SK-N-SH treated with all-trans-retinoic acid at 6 μM for 48 hours (cell line): ENCODE data around the gene PUM2.

ENCODE experiments used
- CREB5 ChIP-seq: fragments of 250-450 bp; sonication (Bioruptor Pico); IDR thresholded peaks from 2 replicates; pipeline ENCODE4 v1.5.1; 2020; ENCODE audit warnings: low read depth, mild to moderate bottlenecking, moderate library complexity
- CSDC2 ChIP-seq: fragments of 250-450 bp; sonication (Bioruptor Pico); IDR thresholded peaks from 2 replicates; pipeline ENCODE4 v1.5.0; 2020; ENCODE audit warnings: mild to moderate bottlenecking, moderate library complexity
- CSRNP3 ChIP-seq: fragments of 250-450 bp; sonication (Bioruptor Pico); IDR thresholded peaks from 2 replicates; pipeline ENCODE4 v1.5.1; 2021; ENCODE audit warnings: mild to moderate bottlenecking, moderate library complexity
- PATZ1 ChIP-seq: fragments of 250-450 bp; sonication (Bioruptor Pico); IDR thresholded peaks from 2 replicates; pipeline ENCODE4 v1.8.0; 2020; ENCODE audit warnings: mild to moderate bottlenecking, moderate library complexity, borderline replicate concordance
- RARB ChIP-seq: fragments of 250-450 bp; sonication (Bioruptor Pico); IDR thresholded peaks from 2 replicates; pipeline ENCODE4 v1.8.0; 2021; ENCODE audit warnings: mild to moderate bottlenecking, moderate library complexity
- SNAI2 ChIP-seq: fragments of 250-450 bp; sonication (Bioruptor Pico); IDR thresholded peaks from 2 replicates; pipeline ENCODE4 v1.5.0; 2020; ENCODE audit warnings: mild to moderate bottlenecking, moderate library complexity

GRCh38 chr2:20214566-20215182 is 136.0 kb downstream of the PUM2 start:
- no peak for TF ChIP-seq CSRNP3 (CRISPR knock-in tag)
- no peak for TF ChIP-seq RARB (CRISPR knock-in tag)
- no peak for TF ChIP-seq CREB5 (CRISPR knock-in tag)
- no peak for TF ChIP-seq SNAI2
- no peak for TF ChIP-seq PATZ1
- no peak for TF ChIP-seq CSDC2
